Stimulated activated CD8-positive, alpha-beta memory T cell treated with anti-CD3 and anti-CD28 coated beads, Interleukin-4, amount 100 ng/mL, for 1 hour (primary cell): Measurements from ENCODE around the gene SAPCD1.

Source experiments
- DNase-seq, 2 donors: peaks; one replicate each; pipeline ENCODE4 v3.0.0-alpha.2; 2020; ENCODE audit warnings: low read depth in 2 of 2, low spot score in 1 of 2

The SAPCD1 gene

DNA sequence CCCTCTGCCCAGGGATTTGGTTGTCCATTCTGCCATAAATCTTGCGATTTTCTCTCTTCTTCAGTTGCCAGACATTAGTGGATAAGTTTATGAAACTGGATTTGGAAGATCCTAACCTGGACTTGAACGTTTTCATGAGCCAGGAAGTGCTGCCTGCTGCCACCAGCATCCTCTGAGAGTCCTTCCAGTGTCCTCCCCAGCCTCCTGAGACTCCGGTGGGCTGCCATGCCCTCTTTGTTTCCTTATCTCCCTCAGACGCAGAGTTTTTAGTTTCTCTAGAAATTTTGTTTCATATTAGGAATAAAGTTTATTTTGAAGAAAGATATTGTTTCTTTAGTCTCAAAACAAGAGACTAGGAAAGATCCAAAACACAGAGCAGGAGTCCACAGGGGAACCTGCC, at the start of gene SAPCD1:
TSS of gene SAPCD1 (plus strand) at position 301 of the 400 bp plus-strand sequence. CDS start 399 bp downstream, outside the sequence.
- no peak for DNase-seq

- no peak for DNase-seq
Measured at GRCh38 chr6:31713465-31713864, 49.0 kb upstream of the SAPCD1 start.

DNA sequence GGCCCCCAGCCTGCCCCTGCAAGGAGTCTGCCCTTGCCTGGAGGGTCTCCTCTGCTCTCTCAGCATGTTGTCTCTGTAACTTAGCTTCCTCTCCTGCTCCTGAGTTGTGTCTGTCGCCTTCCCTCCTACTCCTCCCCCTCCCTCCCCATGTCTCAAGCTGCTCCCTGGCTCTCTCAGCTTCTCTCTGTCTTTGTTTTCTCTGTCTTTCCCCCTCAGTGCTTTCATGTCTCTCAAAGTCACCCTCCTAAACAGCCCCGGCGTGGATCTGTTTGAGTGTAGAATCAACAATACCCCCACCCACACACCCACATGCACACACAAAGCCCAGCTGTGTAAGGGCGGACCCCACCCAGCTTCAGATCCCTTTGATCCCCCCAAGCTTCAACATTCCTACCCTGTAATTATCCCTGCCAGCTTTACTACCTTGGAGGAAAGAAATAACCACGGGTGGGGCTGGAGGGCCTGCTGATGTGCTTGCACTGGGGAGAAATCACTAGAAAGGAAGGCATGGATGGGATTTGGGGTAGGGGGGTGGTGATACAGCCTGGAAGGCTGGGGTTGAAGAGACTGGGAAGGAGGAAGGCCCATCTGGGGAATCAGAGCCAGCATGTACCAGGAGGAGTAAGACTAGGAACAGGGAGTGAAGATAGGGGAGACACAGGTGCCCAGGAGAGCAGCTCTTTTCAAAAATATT, 48.3 kb upstream of the SAPCD1 start:
- no peak for DNase-seq

GRCh38 chr6:31715022-31715958, 47.2 kb upstream of the SAPCD1 start, which contains the start of gene LY6G6D:
Gene LY6G6D, plus strand, starts transcription at chr6:31715348. Its CDS starts 8 bp downstream, at chr6:31715356.
- no peak for DNase-seq

DNA sequence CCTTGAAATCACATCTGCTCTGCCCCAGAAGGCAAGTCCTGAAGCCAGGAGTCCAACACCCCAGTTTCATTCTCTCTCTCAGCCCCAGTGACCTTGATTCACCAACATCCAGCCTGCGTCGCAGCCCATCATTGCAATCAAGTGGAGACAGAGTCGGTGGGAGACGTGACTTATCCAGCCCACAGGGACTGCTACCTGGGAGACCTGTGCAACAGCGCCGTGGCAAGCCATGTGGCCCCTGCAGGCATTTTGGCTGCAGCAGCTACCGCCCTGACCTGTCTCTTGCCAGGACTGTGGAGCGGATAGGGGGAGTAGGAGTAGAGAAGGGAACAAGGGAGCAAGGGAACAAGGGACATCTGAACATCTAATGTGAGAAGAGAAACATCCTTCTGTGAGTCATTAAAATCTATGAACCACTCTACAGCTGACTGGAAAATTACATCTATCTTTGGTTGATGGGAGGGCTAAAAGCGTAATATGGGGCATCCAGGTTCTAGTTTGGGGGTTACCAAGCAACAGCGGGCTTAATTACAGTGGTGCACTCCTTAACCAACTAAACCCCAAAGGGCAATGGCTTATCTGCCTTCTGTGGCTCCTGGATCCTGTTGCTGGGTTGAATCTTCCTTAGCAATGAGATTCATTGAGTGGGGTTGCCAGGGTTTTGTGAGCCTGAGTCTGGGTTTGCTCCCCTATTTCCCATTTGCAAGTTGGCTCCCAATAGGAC, 44.8 kb upstream of the SAPCD1 start:
- no peak for DNase-seq

GRCh38 chr6:31718265-31718664, 44.2 kb upstream of the SAPCD1 start:
- no peak for DNase-seq

DNA sequence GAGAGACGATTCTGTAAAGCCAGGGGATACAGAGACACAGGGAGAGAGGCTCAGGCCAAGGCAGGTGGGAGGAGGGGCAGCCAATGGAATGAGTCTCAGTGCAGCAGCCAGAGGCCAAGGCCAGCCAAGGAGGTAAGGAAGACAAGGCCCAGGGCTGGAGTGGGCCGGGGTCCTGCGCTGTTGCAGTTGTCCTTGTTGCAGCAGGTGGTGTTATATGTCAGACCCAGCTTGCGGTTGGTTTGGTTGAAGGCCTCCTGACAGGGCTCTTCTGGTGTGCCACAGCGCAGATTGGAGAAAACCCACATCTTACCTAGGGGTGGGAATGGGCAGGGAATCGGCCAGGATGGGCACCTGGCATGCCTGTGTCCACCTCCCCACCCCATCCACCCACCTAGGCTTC, 43.5 kb upstream of the SAPCD1 start:
- DNase-seq = no peak

GRCh38 chr6:31720196-31720770, 42.2 kb upstream of the SAPCD1 start:
- no peak for DNase-seq

DNA sequence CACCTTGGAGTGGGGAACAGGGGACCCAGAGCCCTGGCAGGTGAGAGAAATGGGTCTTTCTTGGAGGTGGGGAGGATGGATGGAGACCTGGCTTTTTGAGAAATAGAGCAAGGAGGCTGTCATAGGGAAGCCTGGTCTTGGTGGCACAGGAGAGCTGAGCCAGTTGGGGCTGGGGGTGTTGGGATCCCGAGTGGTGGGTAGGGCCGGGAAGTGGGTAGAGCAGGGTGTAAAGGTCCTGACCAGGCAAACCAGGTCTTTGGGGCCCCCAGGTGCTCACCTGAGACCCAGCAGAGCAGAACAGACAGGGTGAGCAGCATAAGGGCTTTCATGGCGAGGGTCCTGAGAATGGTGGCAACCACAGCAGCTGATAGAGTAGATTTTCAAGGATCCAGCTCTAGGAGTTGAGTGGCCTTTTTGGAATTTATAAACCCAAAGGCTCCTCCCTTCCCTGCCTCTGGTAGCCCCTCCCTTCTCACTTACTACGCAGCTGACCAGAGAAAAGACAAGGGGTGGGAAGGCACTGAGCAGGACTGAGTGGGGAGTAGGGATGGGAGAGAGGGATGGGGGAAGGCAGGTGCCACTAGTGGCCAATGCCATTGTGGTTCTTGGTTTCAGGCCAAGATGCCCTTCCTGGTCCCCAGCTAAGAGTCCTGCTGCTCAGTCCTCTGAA, 41.0 kb upstream of the SAPCD1 start, which contains the start of gene LY6G6C:
TSS of gene LY6G6C (minus strand) at position 396 of the 670 bp plus-strand sequence. CDS start at position 329, 67 bp downstream.
- no peak for DNase-seq

DNA sequence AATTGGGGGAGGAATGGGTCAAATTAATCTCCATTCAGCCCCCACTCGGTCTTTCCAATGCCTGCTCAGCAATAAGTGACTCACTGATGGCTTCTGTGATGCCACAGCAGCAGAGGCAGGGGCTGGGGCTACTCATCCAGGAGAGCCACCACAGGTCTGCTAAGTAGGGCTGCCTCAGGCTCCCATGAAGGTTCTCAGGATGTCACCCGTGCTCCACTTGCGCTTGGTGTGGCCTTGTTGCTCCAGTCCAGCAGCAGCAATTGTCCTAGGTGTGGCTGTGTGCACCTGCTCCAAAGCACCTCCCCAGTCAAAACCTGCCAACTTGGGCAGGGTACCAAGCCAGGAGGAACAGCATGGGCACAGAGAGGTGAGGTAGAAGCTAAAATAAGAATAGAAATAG, 40.3 kb upstream of the SAPCD1 start:
- DNase-seq = no peak

DNA sequence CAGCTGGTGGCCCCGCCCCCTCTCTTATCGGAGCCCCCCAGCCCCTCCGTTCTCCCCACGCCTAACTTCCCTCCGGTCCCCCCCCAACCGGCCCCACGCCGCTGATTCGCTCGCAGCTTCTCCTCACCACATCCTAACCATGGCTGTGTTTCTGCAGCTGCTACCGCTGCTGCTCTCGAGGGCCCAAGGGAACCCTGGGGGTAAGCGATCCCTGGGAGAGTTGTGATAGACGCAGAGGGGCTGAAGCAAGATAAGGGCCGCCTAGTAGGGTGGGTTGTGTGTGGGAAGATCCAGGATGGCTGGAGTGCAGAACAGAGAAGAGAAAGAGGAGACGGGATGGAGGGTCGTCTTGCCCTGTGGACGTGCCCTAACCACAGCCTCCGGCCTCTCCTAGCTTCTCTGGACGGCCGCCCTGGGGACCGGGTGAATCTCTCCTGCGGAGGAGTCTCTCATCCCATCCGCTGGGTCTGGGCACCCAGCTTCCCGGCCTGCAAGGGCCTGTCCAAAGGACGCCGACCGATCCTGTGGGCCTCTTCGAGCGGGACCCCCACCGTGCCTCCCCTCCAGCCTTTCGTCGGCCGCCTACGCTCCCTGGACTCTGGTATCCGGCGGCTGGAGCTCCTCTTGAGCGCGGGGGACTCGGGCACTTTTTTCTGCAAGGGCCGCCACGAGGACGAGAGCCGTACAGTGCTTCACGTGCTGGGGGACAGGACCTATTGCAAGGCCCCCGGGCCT, 39.0 kb upstream of the SAPCD1 start, which contains the start of gene MPIG6B:
TSS of gene MPIG6B (plus strand) at position 129 of the 735 bp plus-strand sequence. CDS start at position 140, 11 bp downstream.
- no peak for DNase-seq

DNA sequence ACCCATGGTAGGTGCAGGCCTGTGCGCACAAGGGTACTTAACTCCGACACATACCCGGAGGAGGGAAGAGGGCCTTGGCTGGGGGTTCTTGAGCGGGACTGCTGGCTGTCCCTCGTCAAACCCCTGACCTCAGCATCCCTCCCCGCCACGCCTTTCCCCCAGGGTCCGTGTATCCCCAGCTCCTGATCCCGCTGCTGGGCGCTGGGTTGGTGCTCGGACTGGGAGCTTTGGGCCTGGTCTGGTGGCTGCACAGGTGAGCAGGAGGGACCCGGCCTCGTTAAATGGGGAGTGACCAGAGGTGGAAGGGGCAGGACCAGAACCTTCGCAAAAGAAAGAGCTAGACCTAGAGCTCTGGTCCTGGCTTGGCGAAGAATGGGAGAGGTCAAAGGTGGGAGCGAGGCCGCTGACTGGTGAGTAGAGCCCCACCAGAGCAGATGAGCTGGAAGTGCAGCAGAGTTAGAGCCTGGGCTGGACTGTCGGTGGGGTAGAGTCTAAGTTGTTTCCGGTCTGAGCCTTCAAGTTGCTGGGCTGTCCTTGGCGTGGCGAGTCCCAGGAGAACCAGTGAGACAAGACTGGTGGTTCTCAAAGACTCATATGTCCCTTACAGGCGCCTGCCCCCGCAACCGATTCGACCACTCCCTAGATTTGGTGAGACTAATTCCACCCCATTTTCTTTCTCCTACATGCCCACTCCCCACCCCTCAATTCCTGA, 38.3 kb upstream of the SAPCD1 start:
- no peak for DNase-seq

GRCh38 chr6:31725502-31726350, 36.7 kb upstream of the SAPCD1 start:
- no peak for DNase-seq

DNA sequence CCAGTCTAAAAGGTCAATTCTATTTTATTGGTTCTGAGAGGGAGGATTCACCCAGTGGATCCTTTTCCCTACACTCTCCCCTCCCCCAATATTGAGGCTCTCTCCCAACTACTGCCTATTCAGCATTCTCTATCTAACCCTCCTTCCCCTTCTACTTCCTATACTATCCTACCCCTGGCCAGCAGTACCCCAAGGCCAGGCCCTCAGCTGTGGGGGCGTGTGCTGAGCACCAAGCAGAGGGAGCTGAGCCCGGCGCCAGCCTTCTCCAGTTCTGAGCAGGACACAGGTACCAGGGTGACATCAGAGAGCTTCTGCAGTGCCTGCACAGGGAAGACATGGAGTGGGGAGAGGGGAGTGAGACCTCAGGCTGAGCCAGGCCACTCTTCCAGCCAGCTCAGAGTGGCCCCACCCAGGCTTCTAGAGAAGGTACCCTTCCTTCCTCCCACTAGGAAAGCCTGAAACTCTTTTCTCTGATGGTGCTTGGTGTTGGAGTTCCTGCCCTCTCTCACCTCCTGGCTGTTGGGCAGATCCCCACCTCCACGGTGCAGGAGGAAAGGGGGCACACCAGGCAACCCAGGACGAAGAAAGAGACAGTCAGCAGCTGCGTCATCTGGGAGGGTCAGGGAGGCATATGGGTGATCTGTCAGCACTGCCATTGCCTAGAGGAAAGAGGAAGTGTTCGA, 35.3 kb upstream of the SAPCD1 start:
- no peak for DNase-seq

DNA sequence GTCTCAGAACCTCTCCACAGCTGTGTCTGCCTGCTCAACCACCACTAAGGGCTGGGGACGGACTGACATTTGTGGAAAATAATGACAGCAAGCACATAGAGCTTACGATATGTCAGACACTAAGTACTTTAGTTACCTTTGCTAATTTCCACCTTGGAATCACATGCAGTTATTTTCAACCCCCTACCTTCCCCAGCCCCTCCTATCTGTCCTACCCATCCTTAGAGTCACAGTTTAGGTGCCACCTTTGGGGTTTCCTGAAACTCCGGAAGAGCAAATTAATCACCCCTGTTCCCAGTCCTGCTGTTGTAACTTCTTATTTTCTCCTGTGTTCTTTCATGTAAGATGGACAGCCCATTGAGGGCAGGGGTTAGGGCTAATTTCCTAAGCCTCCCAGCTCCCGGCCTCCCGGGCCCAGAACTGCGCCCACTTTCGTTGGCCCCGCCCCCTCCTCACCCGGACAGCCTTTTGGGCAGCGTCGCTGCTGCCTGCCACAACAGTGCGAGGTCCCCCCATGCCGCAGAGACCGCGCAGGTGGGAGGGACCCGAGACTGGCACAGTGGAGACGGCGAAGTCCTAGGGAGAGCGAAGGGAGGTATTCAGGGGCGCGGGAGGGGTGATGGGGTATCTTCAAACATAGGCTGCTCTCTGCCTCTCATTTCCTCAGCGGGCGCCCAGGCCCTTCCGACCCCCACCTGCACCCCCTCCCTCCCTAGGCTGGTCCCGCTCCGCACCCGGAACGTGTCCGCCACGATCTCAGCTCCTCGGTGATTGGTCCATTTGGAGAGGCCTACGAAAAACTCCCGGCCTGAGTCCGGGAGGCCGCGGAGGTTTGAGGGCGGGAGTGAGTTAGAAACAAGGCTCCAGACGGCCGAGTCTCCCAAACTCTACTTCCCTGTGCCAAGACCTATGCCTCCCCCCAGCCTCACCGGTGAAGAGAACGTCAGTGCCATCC, 34.5 kb upstream of the SAPCD1 start:
- no peak for DNase-seq

GRCh38 chr6:31728767-31729514, 33.5 kb upstream of the SAPCD1 start, which contains the start of gene DDAH2:
Gene DDAH2, minus strand, starts transcription at chr6:31729299. Its CDS starts 138 bp downstream, at chr6:31729161.
- peak in 1 of 2 donors; percentile 65 for DNase-seq
